Skeletal muscle tissue (tissue), 4 donors: ENCODE data around the gene EDDM13. TPM values are rescaled to one million over a fixed set of nuclear protein-coding genes. Genes with fewer than 3 reads are reported as not detected.
"Not testable (repeated sequence)": the region's sequence is repeated elsewhere in the genome, so short reads cannot be mapped to it uniquely, and the experiment has no call there.

ENCODE experiments used
- H3K27ac ChIP-seq: one replicate; pipeline ENCODE4 v1.7.0; 2013; ENCODE audit warnings: mild to moderate bottlenecking, low read depth, low read length, inconsistent platforms
- H3K27me3 ChIP-seq, 3 donors: one replicate each; pipeline ENCODE4 v1.7.0; 2013; ENCODE audit warnings: low read length in 3 of 3; ENCODE audit not compliant: control insufficient read depth in 3 of 3, insufficient read depth in 3 of 3
- H3K36me3 ChIP-seq, 3 donors: one replicate each; pipeline ENCODE4 v1.7.0; 2013; ENCODE audit warnings: low read length in 3 of 3; ENCODE audit not compliant: control insufficient read depth in 3 of 3, insufficient read depth in 3 of 3
- H3K4me1 ChIP-seq, 3 donors: one replicate each; pipeline ENCODE4 v1.7.0; 2013; ENCODE audit warnings: low read length in 3 of 3, mild to moderate bottlenecking in 3 of 3; ENCODE audit not compliant: control insufficient read depth in 3 of 3, insufficient read depth in 3 of 3
- H3K4me3 ChIP-seq, 3 donors: one replicate each; pipeline ENCODE4 v1.7.0; 2013; ENCODE audit warnings: low read length in 3 of 3
- H3K9ac ChIP-seq, 3 donors: one replicate each; pipeline ENCODE4 v1.7.0; 2013; ENCODE audit warnings: low read length in 3 of 3, mild to moderate bottlenecking in 3 of 3, moderate library complexity in 2 of 3, low read depth in 1 of 3
- H3K9me3 ChIP-seq, 3 donors: one replicate each; pipeline ENCODE4 v1.7.0; 2013; ENCODE audit warnings: low read length in 3 of 3; ENCODE audit not compliant: control insufficient read depth in 3 of 3
- total RNA-seq: library from RNA; depleted of rRNA; stranded (reverse); fragments of >200 nt; gene quantifications from one replicate; pipeline ENCODE4 v1.2.3, GENCODE V29; 2014
- donor health status: Osteomylitis.

Gene EDDM13
- not detected for total RNA-seq

DNA sequence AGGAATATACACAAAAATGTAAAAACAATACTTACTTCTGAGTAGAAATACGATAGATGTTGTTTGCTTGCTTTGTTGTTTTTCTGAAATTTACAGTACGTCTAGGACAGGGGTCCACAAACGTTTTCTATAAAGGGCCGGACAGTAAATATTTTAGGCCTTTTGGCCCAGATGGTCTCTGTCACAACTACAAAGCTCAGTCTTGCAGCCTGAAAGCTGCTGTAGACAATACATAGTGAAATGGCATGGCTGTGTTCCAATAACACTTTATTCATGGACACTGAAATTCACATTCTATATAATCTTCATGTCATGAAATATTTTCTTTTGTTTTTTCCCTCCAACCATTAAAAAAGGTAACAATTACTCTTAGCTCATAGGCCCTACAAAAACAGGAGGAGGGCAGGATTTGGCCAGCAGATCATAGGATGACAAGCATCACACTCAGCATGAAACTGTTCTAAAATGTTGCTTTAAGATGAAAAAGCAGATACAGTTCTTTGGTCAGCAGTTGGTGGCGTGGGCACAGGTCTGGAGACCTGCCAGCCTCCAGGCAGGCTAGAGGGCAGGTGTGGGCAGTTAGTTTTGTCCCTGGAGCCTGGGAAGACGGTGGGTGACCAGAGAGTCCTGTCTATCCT lies at the start of gene EDDM13:
TSS of gene EDDM13 (plus strand) at position 588 of the 638 bp plus-strand sequence. CDS start 87 bp downstream, outside the sequence.
- H3K4me3 ChIP-seq = no peak within 1 kb of the TSS
- H3K36me3 ChIP-seq = peaks cover 0 to 4% (median 0%) of the 10 kb centered on the region in 3 donors

DNA sequence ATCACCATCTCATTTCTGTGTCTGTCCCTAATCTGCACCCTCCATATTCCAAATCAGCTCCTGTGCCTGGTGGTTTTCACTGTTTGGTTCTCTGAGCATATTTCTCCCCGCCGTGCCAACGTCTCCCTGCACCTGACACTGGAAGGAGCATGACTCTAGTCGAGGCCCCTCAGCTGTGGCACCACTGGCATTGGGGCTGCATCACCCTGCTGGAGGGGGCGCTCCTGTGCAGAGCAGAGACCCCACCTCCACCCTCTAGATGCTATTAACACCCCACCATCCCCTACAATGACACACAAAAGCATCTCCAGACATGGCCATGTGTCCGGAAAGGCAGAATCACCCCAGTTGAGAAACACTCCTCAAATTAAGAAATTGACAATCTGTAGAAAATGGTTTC lies 49.6 kb upstream of the EDDM13 start:
- Histone ChIP-seq H3K36me3 (peaks cover 0 to 3% (median 0%) of the 10 kb centered on the region in 3 donors), H3K9me3 (no peaks in the 10 kb centered on the region), H3K9ac (no peak overlapping the region), H3K4me1 (no peaks in the 10 kb centered on the region), H3K27ac (no peak overlapping the region), H3K4me3 (no peak overlapping the region), H3K27me3 (peaks cover 0 to 3% (median 0%) of the 10 kb centered on the region in 3 donors)

More for the DNA sequence above, at the start of gene EDDM13:
- H3K27me3 ChIP-seq = no peaks in the 10 kb centered on the region
- no peak within 1 kb of the TSS for H3K9ac ChIP-seq
- H3K4me1 ChIP-seq = no peaks in the 10 kb centered on the region
- peaks cover 0 to 3% (median 0%) of the 10 kb centered on the region in 3 donors for H3K9me3 ChIP-seq
- no peak within 1 kb of the TSS for H3K27ac ChIP-seq

DNA sequence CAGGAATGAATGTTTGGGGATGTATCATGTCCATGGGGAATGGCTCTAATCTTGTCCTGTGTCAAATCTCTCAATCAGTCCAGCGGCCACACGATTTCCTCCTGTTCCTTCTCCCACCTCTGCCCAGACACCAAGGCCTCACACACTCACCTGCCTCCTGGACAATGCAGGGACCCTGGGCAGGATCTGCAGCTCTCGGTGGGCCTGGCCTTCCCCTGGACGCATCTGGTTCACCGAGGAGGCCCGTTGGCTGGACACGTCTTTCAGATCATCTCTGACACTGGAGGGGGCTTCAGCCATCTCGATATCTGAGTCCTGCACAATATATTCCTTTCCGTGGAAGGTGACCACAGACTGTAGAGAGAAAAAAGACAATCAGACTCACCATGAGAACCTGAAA lies 49.1 kb upstream of the EDDM13 start:
- H3K4me3 ChIP-seq = no peak overlapping the region
- peaks cover 0 to 3% (median 0%) of the 10 kb centered on the region in 3 donors for H3K27me3 ChIP-seq
- H3K36me3 ChIP-seq = peaks cover 0 to 3% (median 0%) of the 10 kb centered on the region in 3 donors
- H3K9ac ChIP-seq = no peak overlapping the region
- no peak overlapping the region for H3K27ac ChIP-seq
- H3K9me3 ChIP-seq = no peaks in the 10 kb centered on the region
- H3K4me1 ChIP-seq = no peaks in the 10 kb centered on the region

DNA sequence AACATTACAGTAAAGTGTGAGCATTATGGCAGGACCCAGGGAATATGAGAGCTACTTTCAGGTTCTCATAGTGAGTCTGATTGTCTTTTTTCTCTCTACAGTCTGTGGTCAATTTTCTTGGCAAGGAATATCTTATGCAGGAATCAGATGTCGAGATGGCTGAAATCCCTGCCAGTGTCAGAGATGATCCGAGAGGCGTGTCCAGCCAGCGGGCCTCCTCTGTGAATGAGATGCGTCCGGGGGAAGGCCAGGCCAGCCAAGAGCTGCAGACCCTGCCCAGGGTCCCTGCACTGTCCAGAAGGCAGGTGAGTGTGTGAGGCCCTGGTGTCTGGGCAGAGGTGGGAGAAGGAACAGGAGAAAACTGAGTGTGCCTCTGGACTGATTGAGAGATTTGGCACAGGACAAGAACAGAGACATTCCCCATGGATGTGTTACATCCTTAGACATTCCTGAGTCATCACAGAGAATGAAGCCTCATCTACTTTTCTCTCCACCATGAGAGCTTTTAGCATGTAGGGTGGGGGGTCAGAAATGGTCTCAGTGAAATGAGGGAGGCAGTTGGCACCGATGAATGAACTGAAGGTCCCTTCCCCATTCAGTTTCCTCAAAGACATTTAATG lies 27.3 kb upstream of the EDDM13 start:
- no peaks in the 10 kb centered on the region for H3K36me3 ChIP-seq
- no peaks in the 10 kb centered on the region for H3K9me3 ChIP-seq
- H3K9ac ChIP-seq = no peak overlapping the region
- no peak overlapping the region for H3K27ac ChIP-seq
- H3K4me1 ChIP-seq = no peaks in the 10 kb centered on the region
- no peak overlapping the region for H3K4me3 ChIP-seq
- no peaks in the 10 kb centered on the region for H3K27me3 ChIP-seq

GRCh38 chr19:56245764-56246163 lies 26.8 kb upstream of the EDDM13 start:
- not testable (repeated sequence) for H3K9ac ChIP-seq, H3K27me3 ChIP-seq, H3K36me3 ChIP-seq, H3K9me3 ChIP-seq, H3K4me1 ChIP-seq, H3K27ac ChIP-seq, H3K4me3 ChIP-seq

- H3K9ac ChIP-seq, H3K4me1 ChIP-seq, H3K27me3 ChIP-seq, H3K4me3 ChIP-seq, H3K27ac ChIP-seq, H3K9me3 ChIP-seq, H3K36me3 ChIP-seq: not testable (repeated sequence)
These were observed 23.7 kb upstream of the EDDM13 start for GRCh38 chr19:56248736-56249338.

GRCh38 chr19:56252699-56253422 lies 19.7 kb upstream of the EDDM13 start:
- Histone ChIP-seq H3K27ac (no peak overlapping the region), H3K36me3 (no peaks in the 10 kb centered on the region), H3K27me3 (no peaks in the 10 kb centered on the region), H3K9ac (no peak overlapping the region), H3K4me1 (no peaks in the 10 kb centered on the region), H3K9me3 (no peaks in the 10 kb centered on the region), H3K4me3 (no peak overlapping the region)

DNA sequence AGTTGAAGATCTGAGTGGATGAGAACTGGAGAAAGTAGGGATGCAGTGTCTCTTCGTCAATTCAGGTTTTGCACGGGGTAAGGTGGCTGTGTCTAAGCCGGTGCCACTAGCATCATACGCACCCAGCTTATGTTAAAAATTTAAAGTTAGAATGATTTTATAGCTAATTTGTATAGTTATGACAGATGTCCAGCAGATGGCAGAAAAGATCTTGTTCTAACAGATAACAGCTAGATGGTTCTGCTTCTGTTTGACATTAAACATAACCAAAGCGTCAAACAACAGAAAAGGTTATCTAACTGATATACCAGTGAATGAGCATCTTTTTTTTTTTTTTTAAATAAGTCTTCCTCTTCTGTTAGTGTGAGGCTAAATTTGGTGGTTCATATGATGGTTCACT lies 18.8 kb upstream of the EDDM13 start:
- Histone ChIP-seq H3K27ac (no peak overlapping the region), H3K9ac (no peak overlapping the region), H3K4me3 (no peak overlapping the region), H3K36me3 (no peaks in the 10 kb centered on the region), H3K27me3 (no peaks in the 10 kb centered on the region), H3K4me1 (no peaks in the 10 kb centered on the region), H3K9me3 (no peaks in the 10 kb centered on the region)

GRCh38 chr19:56258272-56258671 lies 14.3 kb upstream of the EDDM13 start:
- Histone ChIP-seq H3K9ac (no peak overlapping the region), H3K4me3 (no peak overlapping the region), H3K27me3 (no peaks in the 10 kb centered on the region), H3K36me3 (no peaks in the 10 kb centered on the region), H3K9me3 (no peaks in the 10 kb centered on the region), H3K4me1 (no peaks in the 10 kb centered on the region), H3K27ac (no peak overlapping the region)

GRCh38 chr19:56261145-56261544 lies 11.4 kb upstream of the EDDM13 start:
- Histone ChIP-seq H3K27me3 (no peaks in the 10 kb centered on the region), H3K4me1 (no peaks in the 10 kb centered on the region), H3K9me3 (no peaks in the 10 kb centered on the region), H3K9ac (no peak overlapping the region), H3K36me3 (no peaks in the 10 kb centered on the region), H3K27ac (no peak overlapping the region), H3K4me3 (no peak overlapping the region)
